Measurements from ENCODE around the gene ARHGAP32.

The ARHGAP32 gene

DNA sequence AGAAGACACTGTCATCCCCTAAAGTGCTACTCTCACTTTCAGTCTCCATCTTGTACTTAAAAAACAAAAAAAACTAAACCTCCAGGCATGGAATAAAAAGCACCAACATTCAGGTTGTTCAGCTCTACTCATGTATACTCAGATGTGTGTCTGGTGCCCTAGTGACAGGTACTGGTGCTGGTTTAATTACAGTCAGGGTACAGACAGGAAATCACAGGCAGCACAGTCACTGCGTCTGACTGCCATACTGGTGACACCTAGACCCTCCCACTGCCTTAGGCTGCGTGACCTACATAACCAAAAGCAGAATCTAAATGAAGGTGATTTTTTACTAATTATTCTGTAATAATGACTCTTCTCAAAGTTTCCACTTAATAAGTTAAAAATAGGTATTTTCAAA is at the start of gene ARHGAP32:
Gene ARHGAP32 (minus strand): TSS at position 176 of the 400 bp plus-strand sequence. CDS start 127 bp downstream, at position 49.
- DNase-seq = no peak

DNA sequence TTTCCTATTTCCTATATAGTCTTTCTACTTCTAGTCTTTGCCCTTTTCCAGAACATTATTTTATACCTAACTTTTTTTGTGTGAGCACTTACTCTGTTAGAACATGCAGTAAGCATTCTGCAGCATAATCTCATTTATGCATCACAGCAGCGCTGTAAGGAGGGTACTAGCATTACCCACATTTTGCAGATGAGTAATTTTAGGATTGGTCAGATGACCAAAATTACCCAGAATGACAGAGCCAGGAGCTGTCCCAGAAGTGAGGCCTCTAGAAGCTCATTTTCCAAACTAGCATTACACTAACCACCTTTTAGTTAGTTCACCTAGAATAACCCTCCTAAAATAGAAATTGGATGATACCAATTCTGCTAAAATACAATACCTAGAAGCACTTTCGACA is 47.1 kb upstream of the ARHGAP32 start:
- DNase-seq = no peak

DNA sequence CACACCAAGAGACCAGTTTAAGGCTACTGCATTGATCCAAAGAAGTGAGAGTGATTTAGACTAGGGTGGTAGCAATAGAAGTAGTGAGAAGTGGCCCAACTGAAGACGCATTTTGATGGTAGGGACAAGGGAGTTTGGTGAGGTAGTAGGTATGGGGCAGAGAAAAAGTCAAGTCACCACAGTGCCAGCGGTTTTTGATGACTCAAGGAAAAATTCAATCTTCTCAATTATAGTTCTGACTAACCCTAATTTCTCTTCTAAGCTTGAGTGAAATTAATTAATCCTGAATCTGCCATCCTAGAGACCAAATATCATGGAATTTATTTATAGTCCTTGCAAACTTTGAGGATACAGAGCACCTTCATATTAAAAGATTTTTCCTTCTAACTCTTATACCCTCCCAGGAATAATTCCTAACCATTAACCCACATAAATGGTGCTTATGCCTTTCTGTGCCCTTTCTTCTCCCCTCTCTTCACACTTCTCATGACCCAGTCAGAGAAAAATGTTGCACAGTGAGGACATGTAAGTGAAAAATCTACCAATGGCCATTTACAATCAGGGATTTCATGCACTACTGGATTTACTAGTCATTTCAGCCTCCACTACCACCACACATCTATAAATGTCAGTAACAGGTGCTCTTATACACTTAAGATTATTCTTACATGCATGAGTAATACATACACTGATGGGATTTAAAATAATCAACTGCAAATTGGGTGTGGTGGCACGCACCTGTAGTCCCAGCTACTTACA is 45.9 kb upstream of the ARHGAP32 start:
- no peak for DNase-seq

DNA sequence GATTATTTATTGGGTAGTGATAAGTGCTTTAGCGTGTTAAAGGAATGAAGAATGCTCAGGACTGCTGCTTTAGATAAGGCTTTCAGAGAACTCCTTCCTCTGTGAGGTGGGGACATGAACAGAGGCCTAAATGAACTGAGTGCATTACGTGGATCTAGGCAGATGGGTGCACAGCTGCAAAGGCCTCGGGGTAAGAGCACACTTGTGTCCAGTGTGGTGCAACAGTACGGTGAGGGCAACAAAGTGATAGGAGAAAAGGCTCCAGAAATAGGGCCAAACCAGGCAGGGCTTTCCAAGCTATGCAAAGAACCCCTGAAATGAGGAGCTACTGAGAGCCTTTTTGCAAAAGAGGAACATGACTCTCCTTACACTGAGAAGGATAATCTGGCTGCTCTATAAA is 45.3 kb upstream of the ARHGAP32 start:
- DNase-seq = no peak

DNA sequence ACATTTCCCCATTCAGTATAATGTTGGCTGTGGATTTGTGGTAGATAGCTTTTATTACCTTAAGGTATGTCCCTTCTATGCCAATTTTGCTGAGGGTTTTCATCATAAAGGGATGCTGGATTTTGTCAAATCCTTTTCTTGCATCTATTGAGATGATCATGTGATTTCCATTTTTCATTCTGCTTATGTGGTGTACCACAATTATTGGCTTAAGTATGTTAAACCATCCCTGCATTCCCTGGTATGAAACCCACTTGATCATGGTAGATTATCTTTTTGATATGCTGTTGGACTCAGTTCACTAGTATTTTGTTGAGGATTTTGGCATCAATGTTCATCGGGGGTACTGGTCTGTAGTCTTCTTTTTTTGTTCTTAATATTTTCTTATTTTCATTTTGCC is 44.7 kb upstream of the ARHGAP32 start:
- DNase-seq = no peak

DNA sequence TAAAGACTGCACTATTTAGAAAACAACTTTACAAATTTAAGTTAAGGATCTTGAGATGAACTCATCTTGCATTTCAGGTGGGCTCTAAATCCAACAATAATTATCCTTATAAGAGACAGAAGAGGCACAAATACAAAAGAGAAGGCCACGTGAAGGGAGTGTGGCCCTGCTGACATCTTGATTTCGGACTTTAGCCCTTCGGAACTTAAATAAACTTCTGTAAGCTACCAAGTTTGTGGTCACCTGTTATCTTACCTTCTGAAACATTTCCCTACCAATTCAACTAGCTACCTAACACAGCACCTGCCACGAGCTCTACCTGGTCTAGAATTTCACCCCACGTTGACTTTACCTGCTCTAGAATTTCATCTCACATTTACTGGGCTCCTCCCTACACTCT is 42.9 kb upstream of the ARHGAP32 start:
- DNase-seq = no peak

DNA sequence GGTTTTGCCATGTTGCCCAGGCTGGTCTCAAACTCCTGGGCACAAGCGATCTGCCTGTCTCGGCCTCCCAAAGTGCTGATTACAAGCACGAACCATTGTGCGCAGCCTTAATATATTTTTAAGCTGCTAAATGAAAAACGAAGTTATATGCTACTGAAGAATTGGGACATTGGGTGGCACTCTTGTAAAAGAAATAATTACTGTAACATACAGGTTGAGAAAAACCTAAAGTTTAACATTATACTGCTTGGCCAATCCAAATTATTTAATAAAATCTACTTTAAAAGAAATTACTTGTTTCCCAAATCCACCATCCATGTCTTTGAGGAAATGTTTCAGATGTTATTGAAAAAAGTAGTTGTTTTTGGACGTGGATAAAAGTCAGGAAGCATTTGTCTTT is 37.9 kb upstream of the ARHGAP32 start:
- no peak for DNase-seq

DNA sequence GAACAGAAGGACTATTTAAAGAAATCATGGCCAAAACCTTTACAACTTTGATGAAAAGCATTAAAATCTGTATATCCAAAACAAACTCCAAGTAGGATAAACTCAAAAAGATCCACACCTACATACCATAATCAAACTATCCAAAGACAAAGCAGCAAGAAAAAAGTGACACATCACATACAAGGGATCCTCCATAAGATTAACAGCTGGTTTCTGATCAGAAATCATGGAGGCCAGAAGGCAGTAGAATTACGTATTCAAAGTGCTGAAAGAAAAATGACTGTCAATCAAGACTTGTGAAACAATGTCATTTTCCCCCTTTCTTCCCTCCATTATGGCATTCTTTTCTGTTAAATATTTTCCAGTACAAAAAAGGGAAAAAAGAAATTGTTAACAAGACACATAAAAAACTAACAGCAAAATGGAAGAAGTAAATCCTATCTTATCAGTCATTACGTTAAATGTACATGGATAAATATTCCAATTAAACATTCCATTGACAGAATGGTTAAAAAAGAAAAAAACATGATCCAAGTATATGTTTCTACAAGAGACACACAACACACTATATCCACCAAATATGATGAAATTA is 34.2 kb upstream of the ARHGAP32 start:
- DNase-seq = no peak

DNA sequence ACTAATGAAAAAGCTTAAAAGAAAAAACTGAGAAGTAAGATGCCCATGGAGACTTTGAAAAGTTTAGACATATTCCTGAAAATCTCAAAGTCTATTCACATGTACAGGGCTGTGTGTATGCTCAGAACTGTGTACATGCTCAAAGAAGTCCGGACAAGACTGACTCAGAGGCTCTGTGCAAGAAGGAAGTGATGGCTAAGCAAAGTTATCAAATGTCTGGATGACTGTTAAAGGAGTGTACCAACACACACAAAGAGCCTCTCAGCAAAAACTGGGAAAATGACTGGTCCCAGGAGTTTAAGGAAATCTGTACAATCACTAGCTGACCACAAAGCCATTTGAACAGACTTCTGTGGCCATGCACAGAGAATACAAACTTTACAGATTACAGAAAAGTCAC is 33.1 kb upstream of the ARHGAP32 start:
- no peak for DNase-seq

DNA sequence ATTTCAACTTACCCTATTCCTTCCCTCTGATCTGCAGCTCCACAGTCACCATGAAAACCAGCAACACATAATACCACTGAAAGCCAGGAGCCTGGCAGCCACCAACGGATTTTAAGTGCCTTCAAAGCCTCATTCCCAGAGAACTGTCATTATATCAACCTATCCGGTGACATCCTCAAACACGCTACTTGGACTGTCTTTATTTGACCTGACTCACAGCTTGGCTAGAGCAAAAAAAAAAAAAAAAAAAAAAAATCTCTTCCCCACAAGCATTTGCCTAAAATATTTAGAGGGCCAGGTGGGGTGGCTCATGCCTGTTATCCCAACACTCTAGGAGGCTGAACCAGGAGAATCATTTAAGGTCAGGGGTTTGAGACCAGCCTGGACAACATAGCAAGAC is 32.4 kb upstream of the ARHGAP32 start:
- no peak for DNase-seq

DNA sequence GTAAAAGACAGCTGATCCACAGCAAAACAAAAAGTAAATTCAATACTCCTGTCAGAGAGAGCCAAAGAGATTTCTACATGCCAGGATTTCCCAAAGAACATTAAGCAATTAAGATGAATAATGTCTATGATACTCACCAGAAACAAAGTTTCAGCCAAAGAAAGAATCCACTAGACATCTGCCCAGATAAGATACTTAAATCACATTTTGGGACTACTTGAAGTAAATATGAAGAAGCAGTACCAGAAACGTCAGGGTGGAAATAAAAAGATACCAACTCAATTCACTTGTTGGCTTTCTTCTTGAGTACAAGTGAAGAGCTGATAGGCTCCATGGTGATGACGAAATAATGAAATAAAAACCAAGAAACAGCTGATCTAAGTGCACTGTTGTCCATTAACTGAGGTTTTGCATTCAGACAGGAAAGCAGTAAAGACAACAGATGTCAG is 31.6 kb upstream of the ARHGAP32 start:
- DNase-seq = no peak

DNA sequence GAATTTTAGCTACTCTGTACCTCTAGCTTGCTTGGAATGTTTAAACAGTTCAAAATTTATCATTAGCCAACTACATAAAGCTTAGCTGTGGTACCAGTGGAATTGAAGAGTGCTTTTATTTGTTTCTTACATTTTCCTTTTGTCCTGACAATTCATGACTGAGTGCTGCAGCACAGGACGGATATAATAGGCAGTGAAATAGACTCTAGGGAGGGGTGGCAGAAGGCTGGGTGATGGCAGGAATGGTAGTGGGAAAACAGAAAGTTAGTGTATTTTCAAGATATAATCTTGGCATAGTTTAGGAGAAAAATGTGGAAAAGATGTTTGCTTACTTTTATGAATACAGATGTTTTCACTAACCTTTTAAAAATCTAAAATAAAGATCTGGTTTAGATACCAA is 31.1 kb upstream of the ARHGAP32 start:
- no peak for DNase-seq

DNA sequence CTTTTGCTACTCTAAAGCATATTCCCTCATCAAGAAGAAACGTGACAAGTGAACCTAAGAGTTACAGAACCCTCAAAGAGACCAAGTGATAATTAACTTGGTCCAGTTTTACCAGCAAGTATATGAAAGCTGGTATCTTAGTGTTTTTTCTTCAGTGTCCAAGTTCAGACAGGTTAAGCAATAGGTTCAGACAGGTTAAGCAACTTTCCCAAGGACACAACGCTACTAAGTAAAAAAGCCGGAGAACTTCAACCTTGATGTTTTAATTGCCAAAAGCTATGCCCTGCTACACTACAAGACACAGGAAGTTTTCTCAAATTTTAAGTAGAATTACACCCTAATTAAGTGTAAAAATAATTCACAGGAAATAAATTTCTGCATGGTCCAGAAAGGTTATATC is 30.0 kb upstream of the ARHGAP32 start:
- no peak for DNase-seq

DNA sequence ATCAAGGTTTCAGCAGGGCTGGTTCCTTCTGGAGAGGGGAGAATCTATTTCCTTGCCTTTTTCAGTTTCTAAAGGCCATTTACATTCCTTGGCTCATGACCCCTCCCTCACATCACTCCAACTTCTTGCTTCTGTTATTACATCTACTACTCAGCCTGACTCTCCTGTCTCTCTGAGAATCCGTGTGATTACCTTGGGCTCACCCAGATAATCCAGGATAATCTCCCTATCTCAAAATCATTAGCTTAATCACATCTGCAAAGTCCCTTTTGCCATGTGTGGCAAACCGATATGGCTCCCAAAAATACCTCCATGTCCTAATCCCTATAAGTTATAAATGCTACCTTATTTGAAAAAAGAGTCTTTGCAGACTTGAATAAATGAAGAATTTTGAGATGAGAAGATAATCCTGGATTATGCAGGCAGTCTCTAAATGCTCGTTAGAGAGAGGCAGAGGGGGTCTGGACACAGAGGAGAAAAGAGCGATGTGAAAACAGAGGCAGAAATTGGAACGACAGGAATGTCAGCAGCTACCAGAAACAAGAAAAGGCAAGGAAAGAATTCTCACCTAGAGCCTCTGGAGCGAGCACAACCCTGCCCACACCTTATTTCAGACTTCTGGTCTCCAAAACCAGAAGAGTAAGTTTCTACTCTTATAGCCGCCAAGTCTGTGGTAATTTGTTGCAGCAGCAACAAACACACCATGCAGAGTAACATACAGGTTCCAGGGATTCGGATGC is 23.6 kb upstream of the ARHGAP32 start:
- DNase-seq = no peak

DNA sequence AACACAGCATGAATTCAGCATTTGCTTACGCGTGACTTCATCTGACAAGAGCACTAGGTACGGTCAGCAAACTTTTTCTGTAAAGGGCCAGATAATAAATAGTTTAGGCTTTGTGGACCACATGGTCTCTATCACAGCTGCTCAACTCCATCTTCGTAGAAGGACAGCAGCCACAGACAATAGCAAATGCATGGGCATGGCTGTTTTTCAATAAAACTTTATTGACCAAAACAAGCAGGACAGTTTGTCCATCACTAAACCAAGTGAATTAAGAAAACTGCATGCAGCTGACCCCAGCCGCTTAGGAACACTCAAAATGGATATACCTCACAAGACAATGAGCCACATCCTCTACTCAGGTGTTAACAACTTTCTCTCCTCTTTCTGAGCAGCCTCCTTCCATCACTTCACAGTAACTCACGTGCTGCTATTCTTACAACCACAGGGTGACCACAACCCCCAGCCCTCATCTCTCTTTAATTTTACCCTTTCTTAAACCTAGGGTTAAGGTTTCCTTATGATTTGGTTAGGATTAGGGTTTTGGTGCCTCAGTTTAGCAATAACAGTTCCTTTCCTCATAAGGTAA is 22.7 kb upstream of the ARHGAP32 start:
- no peak for DNase-seq

DNA sequence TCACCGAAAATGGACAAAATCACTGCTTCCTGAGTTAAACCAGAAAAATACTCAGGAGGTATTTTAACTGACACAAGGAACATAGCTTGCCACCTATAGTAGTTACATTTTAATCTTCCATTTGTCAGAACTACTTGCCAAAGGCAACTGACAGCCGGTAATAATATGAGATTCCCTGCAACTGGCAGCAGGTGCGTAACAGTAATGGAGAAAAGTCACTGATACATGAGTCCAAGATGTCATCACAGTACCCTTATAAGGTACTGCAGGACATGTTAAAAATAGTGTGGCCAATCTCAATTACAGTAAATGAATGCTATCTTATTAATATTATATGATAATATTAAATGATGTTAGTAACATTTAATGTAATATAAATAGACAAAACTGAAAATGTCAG is 21.1 kb upstream of the ARHGAP32 start:
- DNase-seq = no peak

DNA sequence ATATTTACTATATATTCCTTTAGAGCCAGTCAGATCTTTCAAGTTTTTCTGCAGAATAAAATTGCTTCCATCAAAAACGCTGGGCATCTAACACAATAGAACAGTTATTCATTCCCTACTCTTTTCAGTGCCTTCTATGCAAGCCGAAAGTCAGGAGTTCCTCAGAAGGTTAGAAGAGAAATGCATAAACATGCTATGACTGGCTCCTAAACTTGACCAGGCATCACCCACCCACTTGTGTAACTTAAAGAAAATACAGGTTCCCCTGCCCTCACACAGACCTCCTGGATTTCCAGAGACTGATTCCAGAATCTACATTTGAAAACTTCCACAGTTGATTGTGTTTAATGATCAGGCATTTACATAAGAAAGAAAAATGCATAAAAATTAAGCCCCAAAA is 19.3 kb upstream of the ARHGAP32 start:
- no peak for DNase-seq

DNA sequence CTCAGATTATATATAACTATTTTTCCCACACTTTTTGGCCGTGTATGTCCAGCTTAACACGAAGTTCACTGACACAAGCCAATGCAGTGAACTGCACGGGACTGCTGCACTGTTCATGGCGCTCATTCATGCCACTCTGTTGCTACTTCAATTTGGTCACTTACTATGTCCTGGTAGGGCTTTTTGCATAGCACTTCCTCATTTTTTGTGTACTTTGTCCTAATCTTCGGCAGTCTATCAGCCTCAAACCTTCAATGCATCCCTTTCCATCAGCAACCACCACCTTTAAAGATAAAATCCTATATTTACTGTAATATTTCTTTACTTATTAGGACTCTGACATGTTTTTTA is 18.7 kb upstream of the ARHGAP32 start:
- no peak for DNase-seq

DNA sequence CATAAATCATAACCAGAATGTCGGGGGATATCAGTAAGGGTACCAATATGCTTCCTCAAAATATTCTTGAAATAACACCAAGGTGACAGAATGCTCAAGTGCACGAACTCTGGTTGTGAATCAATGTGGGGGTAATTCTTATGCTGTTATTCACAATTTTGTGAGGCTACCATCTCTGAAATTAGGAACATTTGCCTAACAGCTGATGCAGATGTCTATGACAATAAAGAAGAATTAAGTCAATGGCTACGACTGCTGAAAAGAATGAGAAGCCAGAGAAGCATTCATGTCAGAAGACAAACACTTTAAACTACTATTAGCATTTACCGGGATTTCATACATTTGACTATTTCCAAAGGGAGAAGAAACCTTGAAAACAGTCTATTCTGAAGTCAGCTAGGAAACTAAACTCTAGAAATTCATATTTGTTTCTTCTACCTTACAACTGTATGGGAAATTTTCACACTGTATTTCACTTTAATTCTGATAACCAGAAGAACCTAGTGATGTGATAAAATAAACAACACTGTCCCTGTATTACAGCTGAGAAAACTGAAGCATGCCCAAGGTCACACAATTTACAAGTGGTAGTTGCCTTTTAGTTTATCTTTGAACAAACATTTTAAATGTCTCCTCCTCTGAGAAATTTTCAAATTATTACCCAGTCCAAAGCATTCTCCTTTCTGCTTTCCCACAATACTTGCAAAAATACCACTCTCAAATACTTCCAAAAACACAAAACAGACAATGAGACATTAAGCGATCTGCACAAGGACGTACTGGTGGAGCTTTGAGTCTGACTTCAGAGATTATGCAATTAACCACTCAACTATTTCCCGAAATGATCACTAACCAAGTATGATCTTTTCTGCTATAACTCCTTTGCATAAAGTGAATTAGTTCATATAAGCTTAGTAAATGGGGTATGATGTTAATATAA is 18.0 kb upstream of the ARHGAP32 start:
- DNase-seq = no peak

DNA sequence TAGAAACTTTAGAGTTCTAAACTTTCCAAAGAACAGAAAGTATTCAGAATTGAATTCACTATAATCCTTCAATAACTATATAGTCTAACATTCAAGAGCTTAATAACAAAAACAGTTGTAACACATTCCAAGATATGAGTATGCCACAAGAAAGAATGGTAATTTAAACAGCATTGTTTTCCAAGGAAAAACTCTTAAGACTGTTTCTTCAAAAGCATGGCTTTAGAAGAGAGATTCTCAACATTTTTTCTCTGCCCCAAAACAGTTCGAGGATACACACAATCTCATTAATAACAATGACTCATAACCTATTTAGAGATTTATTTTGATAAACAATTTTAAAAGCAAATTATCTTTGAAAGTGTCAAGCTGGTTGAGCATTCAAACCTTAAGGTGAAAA is 16.7 kb upstream of the ARHGAP32 start:
- no peak for DNase-seq

DNA sequence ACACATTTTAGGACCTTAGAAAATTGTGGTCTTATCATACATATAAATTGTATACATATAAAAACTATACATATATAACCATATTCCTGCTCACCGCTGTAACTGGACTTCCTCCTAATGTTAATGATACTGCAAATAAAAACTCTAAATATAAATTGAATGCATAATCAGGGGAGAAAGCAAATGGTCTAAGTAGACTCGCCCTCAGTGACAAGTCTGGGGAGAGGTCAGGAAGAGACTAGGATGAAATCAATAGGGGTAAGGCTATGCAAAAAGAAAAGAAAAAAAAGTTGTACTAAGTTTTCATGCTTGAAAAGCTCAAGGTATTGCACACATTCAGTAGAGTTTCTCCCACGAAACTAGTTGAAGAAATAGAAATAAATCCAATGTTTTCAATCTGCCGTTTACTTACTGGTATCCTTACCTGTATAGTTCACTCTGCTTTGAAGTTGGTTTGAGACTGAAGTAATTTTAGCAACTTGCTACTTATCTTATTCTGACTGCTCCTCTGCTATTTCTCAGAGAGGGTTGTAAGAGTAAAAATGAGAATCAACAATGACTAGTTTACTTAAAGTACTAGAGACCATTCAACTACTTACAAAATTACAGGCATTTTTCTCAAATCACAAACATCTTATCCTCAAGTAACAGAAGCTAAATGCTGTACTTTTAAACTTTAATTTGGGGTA is 12.2 kb upstream of the ARHGAP32 start:
- DNase-seq = no peak

DNA sequence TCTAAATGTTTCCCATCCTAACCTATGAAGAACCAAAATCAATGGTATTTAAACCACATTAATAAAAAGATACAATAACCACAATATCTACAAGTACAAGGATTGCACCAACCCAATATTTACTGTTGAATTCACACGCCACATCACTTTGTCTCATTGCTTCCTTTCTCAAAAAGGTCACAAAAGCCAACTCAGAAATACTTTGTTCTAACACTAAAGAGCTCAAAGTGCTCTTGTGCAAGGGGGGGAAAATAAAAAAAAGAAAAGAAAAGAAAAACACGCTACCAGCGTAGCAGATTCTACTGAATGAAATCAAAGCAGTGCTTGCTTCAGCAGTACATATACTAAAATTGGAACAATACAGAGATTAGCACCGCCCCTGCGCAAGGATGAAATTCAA is 10.5 kb upstream of the ARHGAP32 start:
- no peak for DNase-seq
